Vagina (tissue), 2 donors: Measurements from ENCODE around the gene ZNF134. TPM values are rescaled to one million over a fixed set of nuclear protein-coding genes. Genes with fewer than 3 reads are reported as not detected.
A peak's percentile ranks its signal among the peaks of the same experiment; 100 is the strongest.

Experiments
- DNase-seq, 2 donors: peaks; one replicate each; pipeline ENCODE4 v3.0.0-alpha.2; 2017; ENCODE audit errors: extremely low spot score in 2 of 2
- H3K27ac ChIP-seq: fragments of 200-600 bp; sonication (generic); one replicate; pipeline ENCODE4 v1.5.1; 2019
- H3K27me3 ChIP-seq: fragments of 200-600 bp; sonication (generic); one replicate; pipeline ENCODE4 v1.5.1; 2019
- H3K36me3 ChIP-seq, 2 donors: fragments of 200-600 bp; sonication (generic); one replicate each; pipeline ENCODE4 v1.5.1; 2017 to 2019
- H3K4me1 ChIP-seq: fragments of 200-600 bp; sonication (generic); one replicate; pipeline ENCODE4 v1.5.1; 2019
- H3K4me3 ChIP-seq, 2 donors: fragments of 200-600 bp; sonication (generic); 1 replicate in 1 of 2; 2 replicates in 1 of 2; pipeline ENCODE4 v1.5.1; 2016 to 2019
- H3K9me3 ChIP-seq: fragments of 200-600 bp; sonication (generic); one replicate; pipeline ENCODE4 v1.5.1; 2019
- CTCF ChIP-seq, 3 experiments: fragments of 450-650 bp in 2 of 3; fragments of 200-600 bp in 1 of 3; sonication (generic) in 1 of 3; IDR thresholded peaks; one replicate each; pipeline ENCODE4 v1.5.1; 2017 to 2019; ENCODE audit warnings: antibody characterized with exemption in 3 of 3, mild to moderate bottlenecking in 2 of 3, moderate library complexity in 2 of 3
- POLR2A ChIP-seq, 2 donors: fragments of 450-650 bp; IDR thresholded peaks; one replicate each; pipeline ENCODE4 v1.6.1; 2017; ENCODE audit warnings: antibody characterized with exemption in 2 of 2, mild to moderate bottlenecking in 2 of 2, moderate library complexity in 2 of 2
- POLR2AphosphoS5 ChIP-seq, 2 donors: sonication (generic); formaldehyde crosslinking; IDR thresholded peaks; one replicate each; pipeline ENCODE4 v1.9.0; 2017; ENCODE audit warnings: antibody characterized with exemption in 2 of 2, mild to moderate bottlenecking in 2 of 2, low read depth in 1 of 2; ENCODE audit not compliant: insufficient read depth in 1 of 2
- intact Hi-C: fragments of 100-400 bp; cut with DNase I; formaldehyde crosslinking; loops from one replicate; pipeline ENCODE4 v1.15.1; 2023
- total RNA-seq: library from RNA; depleted of rRNA; stranded (reverse); fragments of >200 nt; gene quantifications from one replicate; pipeline ENCODE4 v1.2.3, GENCODE V29; 2016

The ZNF134 gene
- 9.1 TPM for total RNA-seq

GRCh38 chr19:57613941-57614743, at the start of gene ZNF134:
Gene ZNF134 (plus strand): TSS chr19:57614242. CDS start chr19:57619469, 5,227 bp downstream.
- Histone ChIP-seq H3K4me1 (peaks cover 9% of the 10 kb centered on the region), H3K36me3 (peaks cover 9 to 43% of the 10 kb centered on the region in 2 donors), H3K27ac (peak within 1 kb of the TSS; percentile 69), H3K27me3 (no peaks in the 10 kb centered on the region), H3K9me3 (peaks cover 46% of the 10 kb centered on the region), H3K4me3 (peak within 1 kb of the TSS; percentile 85 to 98)
- DNase-seq: no peak
- intact Hi-C loops: no loop called here
- TF ChIP-seq POLR2A (IDR thresholded peaks at IDR 0.05): no peak
- TF ChIP-seq CTCF (IDR thresholded peaks at IDR 0.05): peak in 2 of 3 experiments; percentile 12 to 25
- TF ChIP-seq POLR2AphosphoS5 (IDR thresholded peaks at IDR 0.05; ENCODE audit: insufficient read depth in 1 of 2, low read depth in 1 of 2): peak; percentile 63 to 91

DNA sequence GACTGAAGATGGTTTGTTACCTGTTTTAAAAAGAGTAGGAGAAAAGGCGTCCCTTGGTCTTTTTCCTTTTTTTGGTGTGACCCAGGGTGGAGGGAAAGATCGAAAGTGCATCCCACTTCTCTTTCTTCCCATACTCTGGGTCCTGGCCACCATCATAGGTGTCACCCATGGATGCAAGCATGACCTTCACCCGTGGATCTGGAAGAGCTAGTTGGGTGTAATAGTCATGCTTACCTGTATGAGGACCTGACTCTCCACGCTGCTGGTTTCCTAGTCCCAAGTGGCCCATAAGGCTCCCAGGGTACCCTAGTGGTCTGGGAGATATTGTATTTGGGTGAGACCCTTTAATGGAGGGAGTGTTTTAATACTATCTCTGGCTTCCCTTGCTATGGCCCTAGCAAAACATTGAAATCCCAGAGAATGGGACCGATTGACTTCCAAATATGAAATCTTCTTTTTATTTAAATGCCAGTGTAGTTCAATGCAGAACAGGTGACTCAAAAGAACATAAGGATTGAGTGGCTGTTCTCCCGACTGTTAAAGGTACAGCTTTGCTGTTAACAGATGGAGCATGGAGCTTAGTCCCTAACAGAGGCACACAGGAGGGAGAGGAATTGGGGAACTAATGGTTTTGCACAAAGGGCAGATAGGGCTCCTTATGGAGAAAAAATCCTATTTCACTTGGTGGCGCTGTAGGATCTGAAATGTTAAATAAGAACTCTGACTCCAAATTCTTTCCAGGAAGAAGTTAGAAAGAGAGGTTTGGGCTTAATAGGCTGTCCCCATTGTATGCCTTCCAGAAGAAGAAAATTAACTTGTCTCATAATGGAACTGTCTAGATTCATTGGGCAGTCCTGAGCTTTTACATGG, 47.4 kb upstream of the ZNF134 start:
- H3K9me3 ChIP-seq: peaks cover 70% of the 10 kb centered on the region
- H3K4me1 ChIP-seq: no peaks in the 10 kb centered on the region
- H3K4me3 ChIP-seq: no peak overlapping the region
- H3K27me3 ChIP-seq: no peaks in the 10 kb centered on the region
- H3K36me3 ChIP-seq: no peaks in the 10 kb centered on the region
- intact Hi-C loops: no loop called here
- no peak overlapping the region for H3K27ac ChIP-seq
- TF ChIP-seq POLR2A (IDR thresholded peaks at IDR 0.05): no peak
- TF ChIP-seq POLR2AphosphoS5 (IDR thresholded peaks at IDR 0.05; ENCODE audit: insufficient read depth in 1 of 2, low read depth in 1 of 2): no peak
- TF ChIP-seq CTCF (IDR thresholded peaks at IDR 0.05): no peak
- DNase-seq: no peak

DNA sequence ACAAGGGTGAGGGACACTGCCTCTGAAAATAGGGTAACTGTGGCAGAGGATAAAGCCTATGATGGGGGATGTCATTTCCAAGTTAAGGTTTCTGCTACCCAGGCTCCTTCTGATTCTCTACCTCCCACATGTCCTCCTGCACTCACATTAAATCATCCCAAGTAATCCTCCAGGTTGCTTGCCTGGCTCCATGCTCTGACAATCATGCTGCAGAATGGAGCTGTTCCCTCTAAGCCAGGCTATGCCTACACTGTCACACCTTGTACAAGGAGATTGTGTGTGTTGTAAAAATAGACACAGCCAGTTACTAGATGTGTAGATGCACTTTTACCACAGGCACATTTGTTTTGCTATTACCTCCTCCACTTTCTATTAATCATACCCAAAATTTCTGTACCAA, 43.3 kb upstream of the ZNF134 start:
- H3K4me3 ChIP-seq: no peak overlapping the region
- peaks cover 90% of the 10 kb centered on the region for H3K9me3 ChIP-seq
- DNase-seq: no peak
- no peaks in the 10 kb centered on the region for H3K27me3 ChIP-seq
- intact Hi-C loops: no loop called here
- H3K4me1 ChIP-seq: no peaks in the 10 kb centered on the region
- no peak overlapping the region for H3K27ac ChIP-seq
- H3K36me3 ChIP-seq: peaks cover 15 to 41% of the 10 kb centered on the region in 2 donors
- no peak for TF ChIP-seq CTCF (IDR thresholded peaks at IDR 0.05)
- TF ChIP-seq POLR2A (IDR thresholded peaks at IDR 0.05): no peak
- no peak for TF ChIP-seq POLR2AphosphoS5 (IDR thresholded peaks at IDR 0.05; ENCODE audit: insufficient read depth in 1 of 2, low read depth in 1 of 2)

- Histone ChIP-seq H3K9me3 (peaks cover 89% of the 10 kb centered on the region), H3K27me3 (no peaks in the 10 kb centered on the region), H3K4me1 (peaks cover 2% of the 10 kb centered on the region), H3K27ac (no peak overlapping the region), H3K36me3 (peaks cover 15 to 57% of the 10 kb centered on the region in 2 donors), H3K4me3 (no peak overlapping the region)
- intact Hi-C loops: no loop called here
- TF ChIP-seq POLR2A (IDR thresholded peaks at IDR 0.05) (no peak), CTCF (IDR thresholded peaks at IDR 0.05) (no peak), POLR2AphosphoS5 (IDR thresholded peaks at IDR 0.05; ENCODE audit: insufficient read depth in 1 of 2, low read depth in 1 of 2) (no peak)
- no peak for DNase-seq
Measured at GRCh38 chr19:57572415-57572947, 41.6 kb upstream of the ZNF134 start.
